ENCODE measurements around the gene ZFAND6.

Gene ZFAND6

DNA sequence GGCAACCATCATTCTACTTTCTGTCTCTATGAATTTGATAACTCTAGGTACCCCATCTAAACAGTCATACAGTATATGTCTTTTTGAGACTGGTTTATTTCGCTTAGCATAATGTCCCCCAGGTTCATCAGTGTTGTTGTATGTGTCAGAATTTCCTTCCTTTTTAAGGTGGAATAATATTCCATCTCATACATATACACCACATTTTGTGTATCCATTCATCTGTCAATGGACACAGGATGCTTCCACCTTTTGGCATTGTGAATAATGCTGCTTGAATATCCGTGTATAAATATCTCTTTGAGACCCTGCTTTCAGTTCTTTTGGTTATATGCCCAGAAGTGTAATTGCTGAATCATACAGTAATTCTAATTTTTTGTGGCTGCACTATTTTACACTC, 10.4 kb upstream of the ZFAND6 start:
- FAIRE-seq = no peak
- DNase-seq (ENCODE audit: low spot score) = no peak

- no peak for DNase-seq (ENCODE audit: low spot score)
- FAIRE-seq = no peak
Observed at GRCh38 chr15:80052597-80053304, 6.7 kb upstream of the ZFAND6 start.

DNA sequence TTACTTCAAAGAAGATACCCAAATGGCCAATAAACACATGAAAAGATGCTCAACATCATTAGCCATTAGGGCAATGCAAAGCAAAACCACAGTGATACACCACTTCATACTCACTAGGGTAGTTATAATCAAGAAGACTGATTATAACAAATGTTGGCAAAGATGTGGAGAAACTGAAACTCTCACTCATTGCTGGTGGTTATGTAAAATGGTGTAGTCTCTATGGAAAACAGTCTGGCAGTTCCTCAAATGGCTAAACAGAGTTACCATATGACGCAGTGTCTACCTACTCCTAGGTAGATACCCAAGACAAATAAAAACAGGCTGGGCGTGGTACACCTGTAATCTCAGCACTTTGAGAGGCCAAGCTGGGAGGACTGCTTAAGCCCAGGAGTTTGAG, 3.5 kb upstream of the ZFAND6 start:
- DNase-seq (ENCODE audit: low spot score) (no peak), FAIRE-seq (no peak)

- no peak for FAIRE-seq
- no peak for DNase-seq (ENCODE audit: low spot score)
Observed at GRCh38 chr15:80058044-80058443, 1.4 kb upstream of the ZFAND6 start.

DNA sequence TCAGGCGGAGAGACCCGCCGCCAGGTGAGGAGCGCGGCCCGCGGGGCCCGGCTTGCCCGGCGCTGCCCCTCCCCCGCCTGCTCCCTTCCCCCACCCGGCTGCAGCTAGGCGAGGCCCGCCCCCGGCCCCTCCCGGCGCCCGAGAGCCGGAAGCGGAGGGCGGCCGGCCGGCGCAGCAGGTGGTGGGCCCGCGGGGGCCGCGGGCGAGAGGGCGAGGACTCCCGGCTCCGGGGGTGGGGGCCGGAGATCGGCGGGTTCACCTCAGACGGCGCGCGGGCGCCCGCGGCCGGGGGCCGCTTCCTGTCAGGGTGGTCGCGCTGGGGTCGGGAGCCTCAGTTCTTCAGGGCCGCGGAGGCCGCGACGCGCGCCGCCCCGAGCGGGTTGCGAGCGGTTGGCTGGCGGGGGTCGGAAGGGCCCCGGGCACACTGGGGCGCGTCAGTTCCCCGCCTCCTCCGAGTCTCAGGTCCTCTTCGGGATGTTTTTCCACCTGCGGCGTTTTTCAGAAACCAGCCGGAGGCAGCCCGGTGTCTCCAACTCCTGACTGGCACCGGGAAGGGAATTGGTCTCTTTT, 395 bp downstream of the ZFAND6 start:
- no peak for FAIRE-seq

GRCh38 chr15:80060356-80061006, 1.0 kb downstream of the ZFAND6 start:
- FAIRE-seq (no peak), DNase-seq (ENCODE audit: low spot score) (no peak)

More for the DNA sequence above, 395 bp downstream of the ZFAND6 start:
- DNase-seq (ENCODE audit: low spot score) = peak; percentile 84

DNA sequence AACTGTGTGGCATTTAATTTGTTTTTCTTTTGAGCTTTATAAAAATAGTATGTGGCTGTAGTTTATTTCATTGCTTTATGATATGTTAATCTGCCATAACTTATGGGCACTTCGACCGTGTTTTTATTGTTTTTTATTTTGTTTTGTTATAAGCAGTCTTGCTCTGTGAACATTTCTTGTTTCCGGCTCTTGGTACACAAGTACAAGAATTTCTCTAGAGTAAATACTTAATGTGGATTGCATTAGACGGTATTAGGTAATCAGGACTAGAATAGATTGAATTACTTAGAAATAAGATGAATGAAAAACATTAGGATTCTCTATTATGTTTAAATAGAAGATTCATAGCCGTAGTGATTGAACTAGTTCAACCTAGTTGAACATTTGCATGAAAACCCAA, 2.1 kb downstream of the ZFAND6 start:
- no peak for FAIRE-seq
- DNase-seq (ENCODE audit: low spot score) = no peak

- no peak for DNase-seq (ENCODE audit: low spot score)
- no peak for FAIRE-seq
Observed at GRCh38 chr15:80066912-80067311, 7.4 kb downstream of the ZFAND6 start.

DNA sequence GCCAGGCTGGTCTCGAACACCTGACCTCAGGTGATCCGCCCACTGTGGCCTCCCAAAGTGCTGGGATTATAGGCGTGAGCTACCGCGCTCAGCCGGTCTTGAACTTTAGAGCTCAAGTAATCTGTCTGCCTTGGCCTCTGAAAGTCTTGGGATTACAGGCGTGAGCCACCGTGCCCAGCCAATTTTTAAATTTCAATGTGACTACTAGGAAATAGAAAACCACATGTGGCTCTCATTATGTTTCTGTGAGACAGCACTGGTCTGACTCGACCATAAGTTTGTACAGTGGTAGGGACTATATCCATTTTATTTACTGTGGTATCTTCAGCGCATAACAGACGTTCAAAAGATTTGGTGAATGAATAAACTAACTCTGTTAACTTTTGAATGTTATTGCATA, 9.1 kb downstream of the ZFAND6 start:
- DNase-seq (ENCODE audit: low spot score) (no peak), FAIRE-seq (no peak)

GRCh38 chr15:80070840-80071239, 11.4 kb downstream of the ZFAND6 start:
- FAIRE-seq = no peak
- no peak for DNase-seq (ENCODE audit: low spot score)

GRCh38 chr15:80071652-80072051, 12.2 kb downstream of the ZFAND6 start:
- FAIRE-seq (no peak), DNase-seq (ENCODE audit: low spot score) (no peak)

- DNase-seq (ENCODE audit: low spot score) (peak; percentile 64), FAIRE-seq (no peak)
Observed at GRCh38 chr15:80072285-80072994, 13.0 kb downstream of the ZFAND6 start.

GRCh38 chr15:80073197-80073596, 13.7 kb downstream of the ZFAND6 start:
- FAIRE-seq (no peak), DNase-seq (ENCODE audit: low spot score) (no peak)

- FAIRE-seq (no peak), DNase-seq (ENCODE audit: low spot score) (no peak)
Observed at GRCh38 chr15:80076321-80077318, 17.1 kb downstream of the ZFAND6 start.

- DNase-seq (ENCODE audit: low spot score) (no peak), FAIRE-seq (no peak)
Observed at GRCh38 chr15:80081390-80081789, 21.9 kb downstream of the ZFAND6 start.

DNA sequence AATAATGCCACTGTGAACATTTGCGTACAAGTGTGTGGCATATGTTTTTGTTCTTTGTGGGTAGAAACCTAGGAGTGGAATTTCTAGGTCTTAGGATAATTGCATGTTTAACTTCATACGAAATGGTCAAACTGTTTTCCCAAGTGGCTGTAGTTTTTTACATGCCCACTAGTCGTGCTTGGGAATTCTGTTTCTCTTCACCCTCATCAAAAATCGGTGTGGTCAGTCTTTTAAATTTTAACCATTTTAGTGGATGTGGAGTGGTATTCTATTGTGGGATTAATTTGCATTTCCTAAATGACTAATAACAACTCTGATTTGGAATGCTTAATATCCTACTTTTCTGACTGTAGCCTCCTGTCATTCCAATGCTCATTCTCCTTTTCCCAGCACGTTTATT, 27.6 kb downstream of the ZFAND6 start:
- FAIRE-seq (no peak), DNase-seq (ENCODE audit: low spot score) (no peak)

DNA sequence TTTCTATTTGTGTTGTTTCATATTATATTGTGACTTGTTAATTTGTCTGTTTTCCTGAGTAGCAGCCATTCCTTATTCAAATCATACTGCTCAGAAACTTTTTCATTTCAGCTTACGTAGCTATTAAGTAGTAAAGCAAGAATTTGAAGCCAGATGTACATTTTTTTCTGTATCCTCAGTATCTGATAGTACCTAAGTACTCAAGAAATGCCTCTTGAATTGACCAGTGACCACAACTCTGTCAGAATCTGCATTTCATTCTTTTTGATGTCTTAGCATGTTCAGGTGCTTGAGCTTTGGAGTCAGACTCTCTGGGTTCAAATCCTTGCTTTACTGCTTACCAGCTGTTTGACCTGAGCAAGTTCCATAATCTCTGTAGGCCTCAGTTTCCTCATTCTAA, 30.6 kb downstream of the ZFAND6 start:
- DNase-seq (ENCODE audit: low spot score) (no peak), FAIRE-seq (no peak)

DNA sequence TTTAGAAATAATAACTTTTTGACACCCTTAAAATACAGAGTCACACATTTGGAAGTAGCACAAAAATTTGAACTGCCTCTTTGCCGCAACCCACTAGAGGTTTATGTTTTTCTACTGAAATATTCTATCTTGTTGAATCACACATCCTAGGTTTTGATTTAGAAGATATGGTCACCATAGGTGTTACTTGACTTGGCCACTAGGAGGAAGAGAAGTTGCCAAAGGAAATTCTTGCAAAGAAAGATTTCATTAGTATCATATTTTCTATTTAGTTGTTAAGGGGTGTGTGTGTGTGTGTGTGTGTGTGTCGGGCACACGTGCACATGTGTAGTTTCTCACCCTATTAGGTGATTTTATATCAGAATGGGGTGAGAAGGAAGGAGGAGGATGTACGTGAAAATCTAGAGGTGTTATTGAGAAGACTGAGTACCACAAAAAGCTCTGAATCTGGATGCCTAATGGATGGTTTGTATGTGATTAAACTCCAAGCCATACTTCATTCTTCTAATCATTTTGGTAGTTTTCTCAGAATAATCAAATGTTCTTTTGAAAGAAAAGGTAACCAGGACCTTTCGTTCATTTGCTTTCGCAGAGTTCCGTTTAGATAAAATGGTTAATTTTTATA, 31.5 kb downstream of the ZFAND6 start:
- DNase-seq (ENCODE audit: low spot score) = peak; percentile 6
- FAIRE-seq = no peak

DNA sequence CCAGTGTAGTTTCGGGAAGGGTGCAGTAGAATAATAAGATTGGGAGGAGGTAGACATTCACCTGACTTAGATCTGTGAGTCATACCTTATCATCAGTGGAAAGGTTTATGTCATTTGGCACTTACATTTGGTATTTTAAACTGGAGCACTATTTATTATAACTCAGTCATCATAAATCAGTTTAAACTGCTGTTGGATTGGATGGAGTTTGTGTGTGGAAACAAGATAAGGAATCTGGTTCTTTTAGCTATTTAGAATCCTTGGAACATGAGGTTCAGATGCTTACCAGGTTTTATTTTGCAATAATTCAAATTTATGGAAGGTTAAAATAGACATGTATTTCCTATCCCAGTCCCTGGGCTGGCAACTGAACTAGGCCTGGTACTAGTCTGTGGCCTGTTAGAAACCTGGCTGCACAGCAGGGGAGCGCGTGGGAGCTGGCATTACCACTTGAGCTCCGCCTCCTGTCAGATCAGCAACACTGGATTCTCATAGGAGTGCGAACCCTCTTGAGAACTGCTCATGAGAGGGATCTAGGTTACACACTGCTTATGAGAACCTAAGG, 34.5 kb downstream of the ZFAND6 start:
- FAIRE-seq (no peak), DNase-seq (ENCODE audit: low spot score) (peak; percentile 4)

GRCh38 chr15:80095511-80095910, 36.0 kb downstream of the ZFAND6 start:
- FAIRE-seq = no peak
- no peak for DNase-seq (ENCODE audit: low spot score)

Measured in urothelium cell line (cell line).